Measurements from ENCODE around the gene FXYD4.
A peak's percentile ranks its signal among the peaks of the same experiment; 100 is the strongest.

The FXYD4 gene

GRCh38 chr10:43396928-43397624 lies 25.6 kb downstream of the FXYD4 start:
- DNase-seq = peak; percentile 13 to 45

- DNase-seq = no peak
Measured at GRCh38 chr10:43398939-43399319, 27.5 kb downstream of the FXYD4 start.

GRCh38 chr10:43399320-43400310 lies 28.2 kb downstream of the FXYD4 start:
- no peak for DNase-seq

- no peak for DNase-seq
Measured at GRCh38 chr10:43401627-43402026, 30.2 kb downstream of the FXYD4 start.

GRCh38 chr10:43402176-43402575 lies 30.7 kb downstream of the FXYD4 start:
- no peak for DNase-seq

- DNase-seq = no peak
Measured at GRCh38 chr10:43402880-43403452, 31.5 kb downstream of the FXYD4 start.

GRCh38 chr10:43403911-43404703 lies 32.7 kb downstream of the FXYD4 start:
- no peak for DNase-seq

GRCh38 chr10:43404704-43405084 lies 33.3 kb downstream of the FXYD4 start:
- no peak for DNase-seq

GRCh38 chr10:43407148-43407575 lies 35.7 kb downstream of the FXYD4 start:
- DNase-seq = no peak

- peak; percentile 36 to 37 for DNase-seq
Measured at GRCh38 chr10:43407576-43408330, 36.3 kb downstream of the FXYD4 start.

GRCh38 chr10:43408331-43408709 lies 36.9 kb downstream of the FXYD4 start:
- DNase-seq = no peak

- DNase-seq = peak; percentile 79 to 88
Measured at GRCh38 chr10:43408710-43409384, 37.4 kb downstream of the FXYD4 start, which contains the start of gene HNRNPF. TSS of gene HNRNPF (minus strand) at chr10:43409186. CDS start at chr10:43387884, 21,302 bp downstream.

- no peak for DNase-seq
Measured at GRCh38 chr10:43409385-43410109, 38.1 kb downstream of the FXYD4 start.

GRCh38 chr10:43410345-43410744 lies 38.9 kb downstream of the FXYD4 start:
- DNase-seq = no peak

GRCh38 chr10:43411536-43411935 lies 40.1 kb downstream of the FXYD4 start:
- DNase-seq = no peak

GRCh38 chr10:43415544-43415943 lies 44.1 kb downstream of the FXYD4 start:
- DNase-seq = no peak

- DNase-seq = no peak
Measured at GRCh38 chr10:43417950-43418768, 46.7 kb downstream of the FXYD4 start.

- DNase-seq = no peak
Measured at GRCh38 chr10:43419997-43420368, 48.5 kb downstream of the FXYD4 start.

- DNase-seq = peak in 1 of 2 experiments; percentile 2
Measured at GRCh38 chr10:43420369-43421200, 49.1 kb downstream of the FXYD4 start.
